Parathyroid adenoma (tissue), 2 donors: Measurements from ENCODE around the gene MTFMT.

Source experiments
- H2AFZ ChIP-seq: fragments of 300-600 bp; sonication (generic); one replicate; pipeline ENCODE4 v1.7.0; 2017; ENCODE audit warnings: antibody characterized with exemption, mild to moderate bottlenecking
- H3K27ac ChIP-seq: fragments of 300-600 bp; sonication (generic); one replicate; pipeline ENCODE4 v1.7.0; 2017
- H3K27me3 ChIP-seq: fragments of 300-600 bp; sonication (generic); one replicate; pipeline ENCODE4 v1.7.0; 2017; ENCODE audit warnings: low read length; ENCODE audit not compliant: control insufficient read depth, insufficient read depth
- H3K36me3 ChIP-seq: fragments of 300-600 bp; sonication (generic); one replicate; pipeline ENCODE4 v1.7.0; 2017; ENCODE audit warnings: low read length; ENCODE audit not compliant: control insufficient read depth, insufficient read depth
- H3K4me1 ChIP-seq: fragments of 300-600 bp; sonication (generic); one replicate; pipeline ENCODE4 v1.7.0; 2017; ENCODE audit warnings: control low read depth
- H3K4me2 ChIP-seq: fragments of 300-600 bp; sonication (generic); one replicate; pipeline ENCODE4 v1.7.0; 2017; ENCODE audit warnings: low read length
- H3K4me3 ChIP-seq: fragments of 300-600 bp; sonication (generic); one replicate; pipeline ENCODE4 v1.7.0; 2017; ENCODE audit warnings: low read depth, low read length
- H3K79me2 ChIP-seq: fragments of 300-600 bp; sonication (generic); one replicate; pipeline ENCODE4 v1.7.0; 2017; ENCODE audit warnings: control low read depth
- H3K9ac ChIP-seq: fragments of 300-600 bp; sonication (generic); one replicate; pipeline ENCODE4 v1.7.0; 2017; ENCODE audit warnings: mild to moderate bottlenecking
- H3K9me3 ChIP-seq: fragments of 300-600 bp; sonication (generic); one replicate; pipeline ENCODE4 v1.7.0; 2017; ENCODE audit warnings: low read length; ENCODE audit not compliant: control insufficient read depth
- CTCF ChIP-seq: fragments of 300-600 bp; sonication (generic); IDR thresholded peaks from one replicate; pipeline ENCODE4 v1.7.0; 2017; ENCODE audit warnings: antibody characterized with exemption, mild to moderate bottlenecking
- donor health status: primary hyperparathyroidism.

The MTFMT gene

GRCh38 chr15:65032801-65033537, 3.5 kb upstream of the MTFMT start:
- H3K9ac ChIP-seq, result no peak overlapping the region

GRCh38 chr15:65029736-65030208, 333 bp upstream of the MTFMT start:
- Histone ChIP-seq H3K9me3 (no peaks in the 10 kb centered on the region), H3K4me1 (no peaks in the 10 kb centered on the region), H3K36me3 (no peaks in the 10 kb centered on the region), H3K9ac (no peak overlapping the region), H3K27ac (no peak overlapping the region), H3K27me3 (no peaks in the 10 kb centered on the region), H2AFZ (peak overlapping the region; percentile 93), H3K4me2 (no peak overlapping the region), H3K79me2 (no peaks in the 10 kb centered on the region), H3K4me3 (no peak overlapping the region)
- no peak for TF ChIP-seq CTCF

More at GRCh38 chr15:65032801-65033537, 3.5 kb upstream of the MTFMT start:
- Histone ChIP-seq H3K36me3 (no peaks in the 10 kb centered on the region), H3K4me2 (no peak overlapping the region), H3K9me3 (no peaks in the 10 kb centered on the region), H3K79me2 (no peaks in the 10 kb centered on the region), H3K27me3 (no peaks in the 10 kb centered on the region), H2AFZ (peak overlapping the region; percentile 53), H3K27ac (no peak overlapping the region), H3K4me3 (no peak overlapping the region), H3K4me1 (no peaks in the 10 kb centered on the region)
- TF ChIP-seq CTCF, result peak; percentile 42

GRCh38 chr15:65028338-65028737, 1.1 kb downstream of the MTFMT start:
- H3K27ac ChIP-seq, result no peak overlapping the region
- no peak overlapping the region for H3K9ac ChIP-seq
- no peaks in the 10 kb centered on the region for H3K27me3 ChIP-seq
- peak overlapping the region; percentile 87 for H3K4me3 ChIP-seq
- no peaks in the 10 kb centered on the region for H3K9me3 ChIP-seq
- H3K36me3 ChIP-seq, result no peaks in the 10 kb centered on the region
- H3K79me2 ChIP-seq, result no peaks in the 10 kb centered on the region
- TF ChIP-seq CTCF, result no peak
- H3K4me1 ChIP-seq, result no peaks in the 10 kb centered on the region
- no peak overlapping the region for H2AFZ ChIP-seq
- peak overlapping the region; percentile 92 for H3K4me2 ChIP-seq

GRCh38 chr15:65027593-65027992, 1.8 kb downstream of the MTFMT start:
- H3K4me3 ChIP-seq, result no peak overlapping the region
- H3K9ac ChIP-seq, result no peak overlapping the region
- H3K79me2 ChIP-seq, result no peaks in the 10 kb centered on the region
- no peak overlapping the region for H3K27ac ChIP-seq
- no peak overlapping the region for H3K4me2 ChIP-seq
- no peaks in the 10 kb centered on the region for H3K36me3 ChIP-seq
- no peaks in the 10 kb centered on the region for H3K27me3 ChIP-seq
- H3K4me1 ChIP-seq, result no peaks in the 10 kb centered on the region
- no peaks in the 10 kb centered on the region for H3K9me3 ChIP-seq
- no peak for TF ChIP-seq CTCF
- H2AFZ ChIP-seq, result no peak overlapping the region

GRCh38 chr15:65026756-65027155, 2.7 kb downstream of the MTFMT start:
- Histone ChIP-seq H3K9ac (no peak overlapping the region), H3K79me2 (no peaks in the 10 kb centered on the region), H3K4me3 (no peak overlapping the region), H3K36me3 (no peaks in the 10 kb centered on the region), H3K27ac (no peak overlapping the region), H2AFZ (no peak overlapping the region), H3K27me3 (no peaks in the 10 kb centered on the region), H3K4me2 (no peak overlapping the region), H3K9me3 (no peaks in the 10 kb centered on the region), H3K4me1 (no peaks in the 10 kb centered on the region)
- TF ChIP-seq CTCF, result no peak
